CD4-positive, alpha-beta T cell treated with Interleukin-6 at 100 ng/mL for 8 hours (primary cell): ENCODE data around the gene PSMA6.
"Not testable (repeated sequence)": the region's sequence is repeated elsewhere in the genome, so short reads cannot be mapped to it uniquely, and the experiment has no call there.

Experiments used
- DNase-seq: peaks from one replicate; pipeline ENCODE4 v3.0.0-alpha.2; 2020; ENCODE audit warnings: mixed read lengths, low spot score

The PSMA6 gene

DNA sequence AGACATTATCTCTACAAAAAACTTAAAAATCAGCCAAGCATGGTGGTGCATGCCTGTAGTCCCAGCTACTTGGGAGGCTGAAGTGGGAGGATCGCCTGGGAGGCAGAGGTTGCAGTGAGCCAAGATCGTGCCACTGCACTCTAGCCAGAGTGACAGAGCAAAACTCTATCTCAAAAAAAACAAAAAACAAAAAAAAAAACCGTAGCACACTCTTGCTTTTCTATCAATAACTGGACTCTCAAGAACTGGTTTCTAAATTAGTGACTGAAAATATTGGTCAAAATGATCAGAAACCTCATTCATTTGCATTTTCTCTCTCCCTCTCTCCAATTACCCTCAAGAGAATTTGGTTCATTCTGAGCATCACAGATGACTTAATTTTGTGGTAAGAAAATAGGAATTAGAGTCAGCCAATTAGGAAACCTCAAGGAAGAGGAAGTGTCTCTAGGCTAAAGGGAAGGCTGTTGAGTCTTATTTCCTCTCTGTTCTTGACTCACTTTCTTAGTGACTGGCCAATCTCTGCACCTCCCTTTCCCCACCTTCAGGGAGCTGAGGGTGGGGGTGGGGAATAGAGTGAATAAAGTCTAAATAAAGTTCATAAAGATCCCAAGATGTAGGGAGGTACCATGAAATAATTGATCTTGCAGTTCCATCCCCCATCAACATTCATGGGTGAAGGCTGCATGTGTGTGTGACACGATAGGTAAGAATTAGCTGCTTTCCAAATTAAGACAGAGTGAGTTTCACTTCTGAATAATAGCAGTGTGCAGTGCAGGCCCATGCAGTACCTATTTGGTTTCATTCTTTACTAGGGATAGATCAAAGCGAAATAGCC, 6.8 kb upstream of the PSMA6 start:
- peak; percentile 16 for DNase-seq

GRCh38 chr14:35286003-35286600, 6.1 kb upstream of the PSMA6 start:
- DNase-seq: no peak

GRCh38 chr14:35286707-35287106, 5.5 kb upstream of the PSMA6 start:
- no peak for DNase-seq

DNA sequence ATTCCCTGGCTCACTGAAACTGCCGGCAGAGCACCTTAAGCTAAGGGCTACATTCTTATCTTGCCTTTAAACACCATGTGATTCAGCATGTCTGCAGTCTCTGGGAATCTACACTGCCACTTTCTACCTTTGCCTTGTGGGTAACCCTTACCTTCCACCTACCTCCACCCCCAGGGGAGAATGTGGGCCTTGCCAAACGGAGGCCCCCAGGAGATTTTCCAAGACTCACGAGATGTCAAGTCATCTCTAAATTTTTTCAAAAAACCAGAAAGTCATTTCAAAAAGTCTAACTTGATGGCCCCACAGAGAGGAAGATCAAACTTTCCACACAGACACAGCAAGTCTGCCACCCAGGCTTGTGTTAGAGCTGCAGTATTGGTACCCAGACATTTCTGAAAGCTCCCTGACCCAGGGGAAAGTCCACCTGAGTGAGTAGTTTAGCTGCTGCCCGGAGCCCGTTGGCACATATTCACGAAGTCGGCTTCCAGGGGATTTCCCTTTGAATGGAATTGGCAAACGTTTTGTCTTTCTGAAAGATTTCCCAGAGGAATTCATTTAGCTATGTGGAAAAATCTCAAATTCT, 4.7 kb upstream of the PSMA6 start:
- no peak for DNase-seq

DNA sequence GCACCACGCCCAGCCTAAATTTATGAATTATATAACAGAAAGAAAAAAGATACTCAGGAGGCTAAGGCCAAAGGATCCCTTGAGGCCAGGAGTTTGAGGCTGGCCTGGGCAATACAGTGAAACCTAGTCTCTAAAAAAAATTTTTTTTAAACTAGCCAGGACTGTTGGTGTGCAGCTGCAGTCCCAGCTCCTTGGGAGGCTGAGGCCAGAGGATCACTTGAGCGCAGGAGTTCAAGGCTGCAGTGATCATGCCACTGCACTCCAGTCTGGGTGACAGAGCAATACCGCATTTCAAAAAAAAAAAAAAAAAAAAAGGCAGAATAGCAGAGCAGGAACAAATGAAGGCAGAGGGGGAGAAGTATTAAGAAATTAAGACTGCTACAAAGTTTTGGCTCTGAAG, 2.6 kb upstream of the PSMA6 start:
- no peak for DNase-seq

DNA sequence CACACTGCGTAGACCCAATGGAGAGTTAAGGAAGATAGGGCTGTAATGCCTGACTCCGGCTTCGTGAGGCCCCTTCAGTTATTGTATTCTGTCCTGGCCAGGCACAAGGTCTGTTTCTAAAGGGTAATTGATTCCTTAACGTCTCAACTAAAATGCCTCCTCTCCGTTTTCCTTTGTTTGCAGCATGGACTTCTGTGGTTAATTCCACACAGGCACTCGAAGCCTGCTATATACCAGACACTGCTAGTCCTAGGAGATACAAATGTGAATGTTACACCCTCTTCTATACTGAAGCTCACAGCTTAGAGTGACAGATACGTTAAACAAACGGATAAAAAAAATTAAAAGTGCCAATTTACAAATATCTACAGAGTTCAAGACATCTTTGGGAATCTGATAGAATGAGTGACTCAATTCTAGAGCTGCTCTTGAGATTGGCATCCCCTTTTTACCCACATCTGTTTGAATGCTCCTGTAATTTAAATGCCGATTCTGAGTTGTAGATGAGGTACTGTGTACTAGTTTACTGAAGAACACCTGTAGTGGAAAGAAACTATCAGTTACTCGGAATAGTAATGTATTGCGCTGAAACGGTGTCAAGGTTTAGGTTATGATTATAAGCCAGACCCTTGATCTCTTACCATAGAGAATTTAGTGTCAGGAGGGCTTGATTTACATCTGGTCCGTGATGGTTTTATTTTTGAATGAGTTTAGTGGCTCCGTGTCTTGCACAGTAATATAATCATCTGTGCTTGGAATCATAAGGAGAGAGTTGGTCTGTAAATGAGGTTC, 784 bp downstream of the PSMA6 start:
- no peak for DNase-seq

DNA sequence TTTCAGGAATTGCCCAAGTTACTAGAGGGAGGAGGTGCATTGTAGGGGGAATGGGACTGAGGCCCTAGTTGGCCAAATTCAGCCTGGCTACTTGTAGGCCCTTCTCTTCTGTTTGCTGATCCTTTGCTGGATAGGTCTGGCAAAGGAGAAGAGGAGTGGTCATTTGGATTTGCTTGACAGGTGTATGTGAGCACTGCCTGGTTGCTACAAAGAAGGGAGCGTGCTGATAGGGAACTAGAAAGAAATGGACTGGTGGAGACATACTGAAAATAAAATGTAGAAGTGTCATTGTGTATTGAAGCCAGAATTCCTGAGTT, 3.6 kb downstream of the PSMA6 start:
- no peak for DNase-seq

- no peak for DNase-seq
Measured at GRCh38 chr14:35296545-35296944, 4.4 kb downstream of the PSMA6 start.

GRCh38 chr14:35297706-35298105, 5.5 kb downstream of the PSMA6 start:
- no peak for DNase-seq

DNA sequence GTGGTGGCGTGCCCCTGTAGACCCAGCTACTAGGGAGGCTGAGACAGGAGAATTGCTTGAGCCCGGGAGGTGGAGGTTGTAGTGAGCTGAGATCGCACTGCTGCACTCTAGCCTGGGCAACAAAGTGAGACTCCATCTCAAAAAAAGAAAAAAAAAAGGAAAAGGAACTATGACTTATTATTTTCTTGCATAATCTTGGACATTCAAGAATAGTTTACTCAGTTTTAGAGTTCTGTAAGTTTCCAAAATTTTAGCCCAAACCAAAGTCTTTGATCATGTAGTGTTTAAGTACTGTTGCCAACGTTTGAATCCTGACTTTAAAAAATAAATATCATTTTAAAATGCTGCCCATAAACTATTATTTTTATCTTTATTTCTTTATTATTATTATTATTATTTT, 6.2 kb downstream of the PSMA6 start:
- DNase-seq: no peak

DNA sequence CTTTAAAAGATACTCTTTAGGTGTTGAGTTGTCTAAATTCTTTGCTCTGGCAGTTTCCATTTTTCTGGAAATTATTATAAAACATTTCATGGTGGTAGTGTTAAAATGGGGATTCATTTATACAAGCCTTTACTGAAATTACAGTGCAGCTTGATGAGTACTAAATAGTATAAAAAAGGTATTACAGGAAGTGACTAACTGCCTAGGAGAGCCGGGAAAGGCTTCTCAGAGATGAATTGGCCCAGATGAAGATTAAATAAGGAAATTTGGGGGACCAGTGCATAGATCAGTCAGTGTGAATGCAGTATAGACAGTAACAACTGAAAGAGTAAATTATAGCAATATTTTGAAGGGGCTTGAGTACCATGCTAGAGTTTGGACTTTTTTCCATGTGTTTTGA, 7.5 kb downstream of the PSMA6 start:
- no peak for DNase-seq

DNA sequence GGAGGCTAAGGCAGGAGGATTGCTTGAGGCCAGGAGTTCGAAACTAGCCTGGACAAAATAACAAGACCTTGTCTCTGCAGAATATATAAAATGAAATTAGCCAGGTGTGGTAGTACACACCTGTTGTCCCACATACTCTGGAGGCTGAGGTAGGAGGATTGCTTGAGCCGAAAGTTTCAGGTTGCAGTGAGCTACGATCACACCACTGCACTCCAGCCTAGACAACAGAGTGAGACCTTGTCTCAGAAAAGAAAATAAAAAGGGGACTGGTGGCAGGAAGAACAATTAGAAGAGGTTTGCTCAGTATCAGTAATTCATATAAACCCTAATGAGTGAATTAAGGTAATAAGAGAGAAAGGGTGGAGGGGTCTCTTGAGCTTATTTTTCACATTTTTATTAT, 8.0 kb downstream of the PSMA6 start:
- DNase-seq: no peak

DNA sequence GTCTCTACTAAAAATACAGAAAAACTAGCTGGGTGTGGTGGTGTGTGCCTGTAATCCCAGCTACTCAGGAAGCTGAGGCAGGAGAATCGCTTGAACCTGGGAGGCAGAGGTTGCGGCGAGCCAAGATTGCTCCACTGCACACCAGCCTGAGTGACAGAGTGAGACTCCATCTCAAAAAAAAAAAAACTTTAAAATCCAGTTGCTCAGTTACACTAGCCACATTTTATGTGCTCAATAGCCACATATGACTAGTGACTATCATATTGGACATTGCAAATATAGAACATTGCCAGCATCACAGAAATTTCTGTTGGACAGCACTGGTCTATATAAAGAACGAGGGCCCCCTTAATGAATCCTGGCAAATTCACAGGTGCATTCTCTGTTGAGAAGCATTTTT, 9.2 kb downstream of the PSMA6 start:
- not testable (repeated sequence) for DNase-seq

DNA sequence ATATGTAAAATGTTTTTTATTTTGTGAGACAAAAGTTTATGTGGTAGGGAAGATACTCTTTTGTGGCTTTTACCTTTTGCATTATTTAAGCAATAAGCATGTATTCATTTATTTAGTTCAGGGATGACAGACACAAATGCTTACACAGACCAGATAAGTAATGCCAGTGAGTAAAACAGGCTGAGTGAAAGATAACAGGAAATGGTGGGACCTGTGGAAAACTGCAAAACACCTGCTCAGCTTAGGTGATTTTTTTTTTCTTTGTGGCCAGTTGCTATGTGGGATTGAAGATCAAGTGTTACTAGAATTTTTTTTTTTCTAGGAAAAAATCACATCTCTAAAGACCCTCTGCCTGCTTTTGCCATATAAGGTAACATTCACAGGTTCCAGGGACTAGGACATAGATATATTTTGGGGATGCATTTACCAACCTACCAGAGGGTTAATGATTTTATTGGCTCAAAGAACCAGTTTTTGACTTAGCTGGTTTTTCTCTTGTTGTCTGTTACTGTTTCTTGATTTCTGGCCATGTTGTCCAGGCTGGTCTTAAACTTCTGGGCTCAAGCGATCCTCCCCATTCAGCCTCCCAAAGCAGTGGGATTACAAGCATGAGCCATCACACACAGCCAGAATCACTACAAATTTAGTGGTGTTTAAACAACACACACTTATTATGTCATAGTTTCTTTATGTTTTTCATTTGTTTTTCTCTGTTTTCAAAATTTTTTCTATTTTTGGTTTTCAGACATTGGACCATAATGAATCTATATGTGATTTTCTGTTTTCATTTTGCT, 9.8 kb downstream of the PSMA6 start:
- DNase-seq: no peak

DNA sequence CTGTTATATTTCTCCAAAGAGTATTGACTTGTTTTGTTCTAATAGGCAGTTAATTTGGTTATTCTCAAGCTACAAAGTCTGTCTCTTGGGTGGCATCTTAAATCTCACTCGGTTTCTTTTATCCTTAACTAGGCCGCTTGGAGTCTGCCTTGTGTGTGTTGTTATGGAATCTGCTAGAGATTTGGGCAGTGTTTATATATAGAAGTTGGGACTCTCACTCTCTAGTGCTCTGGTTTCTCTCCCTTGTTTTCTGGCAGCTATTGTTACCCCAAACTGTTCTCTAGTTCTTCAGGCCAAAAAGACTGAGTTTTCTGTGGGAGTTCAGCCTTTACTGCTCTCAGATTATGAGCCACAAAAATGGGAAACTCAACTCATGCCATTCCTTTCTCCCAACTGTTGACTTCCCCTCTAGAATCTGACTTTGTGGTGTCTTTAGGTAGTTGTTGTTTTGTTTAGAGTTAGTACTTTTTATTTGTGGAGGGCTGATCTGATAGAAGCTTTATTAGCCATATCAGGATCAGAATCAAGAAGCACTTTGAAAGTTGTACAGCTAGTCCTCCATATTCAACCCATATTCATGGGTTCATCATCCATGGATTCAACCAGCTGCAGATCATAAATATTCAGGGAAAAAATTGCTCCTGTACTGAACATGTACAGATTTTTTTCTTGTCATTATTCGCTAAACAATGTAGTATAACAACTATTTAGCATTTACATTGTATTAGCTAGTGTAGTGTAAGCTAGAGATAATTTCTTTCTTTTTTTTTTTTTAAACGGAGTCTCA, 11.2 kb downstream of the PSMA6 start:
- no peak for DNase-seq

DNA sequence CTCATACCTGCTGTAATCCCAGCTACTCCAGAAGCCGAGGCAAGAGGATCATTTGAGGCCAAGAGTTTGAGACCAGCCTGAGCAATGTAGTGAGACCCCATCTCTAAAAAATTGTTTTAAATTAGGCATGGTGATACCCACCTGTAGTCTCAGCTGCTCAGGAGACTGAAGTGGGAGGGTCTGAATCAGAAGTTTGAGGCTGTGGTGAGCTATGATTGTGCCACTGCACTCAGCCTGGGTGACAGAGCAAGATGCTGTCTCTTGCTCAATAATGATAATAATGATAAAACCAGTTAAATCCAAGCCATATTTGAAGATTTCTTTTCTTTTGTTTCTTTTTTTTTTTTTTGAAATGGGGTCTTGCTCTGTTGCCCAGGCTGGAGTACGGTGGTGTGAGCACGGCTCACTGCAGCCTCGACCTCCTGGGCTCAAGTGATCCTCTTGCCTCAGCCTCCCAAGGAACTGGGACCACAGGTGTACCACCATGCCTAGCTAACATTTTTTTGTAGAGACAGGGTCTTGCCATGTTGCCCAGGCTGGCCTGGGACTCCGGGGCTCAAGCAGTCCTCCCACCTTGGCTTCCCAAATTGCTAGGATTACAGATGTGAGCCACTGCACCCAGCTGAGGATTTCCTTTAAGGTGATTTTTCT, 12.8 kb downstream of the PSMA6 start:
- DNase-seq: no peak

- DNase-seq: no peak
Measured at GRCh38 chr14:35305633-35306032, 13.5 kb downstream of the PSMA6 start.

DNA sequence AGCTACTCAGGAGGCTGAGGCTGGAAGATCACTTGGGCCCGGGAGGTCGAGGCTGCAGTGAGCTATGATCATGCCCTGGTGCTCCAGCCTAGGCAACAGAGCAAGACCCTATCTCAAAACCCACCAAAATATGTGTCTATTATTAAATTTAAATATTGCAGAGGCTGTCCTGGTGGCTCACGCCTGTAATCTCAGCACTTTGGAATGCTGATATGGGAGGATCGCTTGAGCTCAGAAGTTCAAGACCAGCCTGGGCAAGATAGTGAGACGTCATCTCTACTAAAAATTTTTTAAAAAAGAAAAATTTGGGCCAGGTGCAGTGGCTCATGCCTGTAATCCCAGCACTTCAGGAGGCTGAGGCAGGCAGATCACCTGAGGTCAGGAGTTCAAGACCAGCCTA, 13.9 kb downstream of the PSMA6 start:
- DNase-seq: no peak

GRCh38 chr14:35317820-35318219, 25.6 kb downstream of the PSMA6 start:
- no peak for DNase-seq

DNA sequence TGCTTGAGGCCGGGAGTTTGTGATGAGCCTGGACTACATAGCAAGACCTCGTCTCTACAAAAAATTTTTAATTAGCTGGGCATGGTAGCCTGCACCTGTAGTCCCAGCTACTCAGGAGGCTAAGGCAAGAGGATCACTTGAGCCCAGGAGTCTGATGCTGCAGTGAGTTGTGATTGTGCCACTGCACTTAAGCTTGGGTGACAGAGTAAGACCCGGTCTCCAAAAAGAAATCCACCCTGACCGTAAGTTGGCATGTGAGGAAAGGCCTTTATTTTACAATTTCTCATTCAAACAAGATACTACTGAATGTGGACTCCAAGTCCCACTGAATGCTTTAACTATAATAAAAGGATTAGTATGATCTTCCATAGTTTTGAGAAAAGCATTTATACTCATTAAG, 27.3 kb downstream of the PSMA6 start:
- DNase-seq: no peak

DNA sequence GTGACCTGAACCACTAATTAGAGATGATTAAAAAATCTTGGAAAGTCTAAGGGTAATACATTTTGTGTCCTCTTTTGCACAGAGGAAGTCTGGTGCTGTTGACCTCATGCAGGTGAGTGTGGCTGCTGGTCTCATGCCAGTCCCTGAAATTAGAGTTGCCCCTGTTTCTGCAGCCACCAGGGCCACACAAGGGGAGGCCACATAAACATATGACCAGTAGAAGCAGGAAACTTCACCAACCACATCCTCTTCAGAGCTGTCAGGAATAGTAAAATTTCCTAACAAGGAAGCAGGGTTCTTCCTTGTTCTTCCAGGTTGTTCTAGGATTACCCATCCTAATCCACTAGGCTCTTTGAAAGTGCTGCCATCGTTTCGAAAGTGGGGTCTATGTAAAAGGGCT, 28.3 kb downstream of the PSMA6 start:
- DNase-seq: no peak
